ENCODE measurements around the gene GALK1. TPM values are rescaled to one million over a fixed set of nuclear protein-coding genes. Genes with fewer than 3 reads are reported as not detected.

GALK1 gene
- total RNA-seq, 4 donors from 2014 or later = 8.7 to 18.3 (median 11.0) TPM

DNA sequence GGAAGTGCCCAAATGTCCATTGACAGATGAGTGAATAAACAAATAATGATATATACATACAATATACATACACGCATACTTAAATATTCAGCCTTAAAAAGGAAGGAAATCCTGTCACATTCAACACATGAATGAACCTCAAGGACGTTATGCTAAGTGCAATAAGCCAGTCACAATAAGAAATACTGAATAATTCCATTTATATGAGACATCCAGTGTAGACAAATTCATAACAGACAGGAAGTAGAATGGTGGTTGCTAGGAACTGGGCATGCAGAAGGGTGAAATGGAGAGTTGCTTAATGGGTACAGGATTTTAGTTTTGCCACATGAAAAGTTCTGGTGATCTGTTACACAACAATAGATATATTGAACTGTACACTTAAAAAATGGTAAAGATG, 52.5 kb downstream of the GALK1 start:
- H3K27ac ChIP-seq = no peak overlapping the region
- intact Hi-C loops (cut with DNase I; ENCODE audit: low total_unique reads) = no loop called here
- in situ Hi-C loops (cut with MboI; ENCODE audit: low sequenced_read_pairs in 4 of 4) = no loop called here

More for the DNA sequence above, 52.5 kb downstream of the GALK1 start:
- Histone ChIP-seq H3K4me1 (no peaks in the 10 kb centered on the region), H3K4me3 (no peak overlapping the region), H3K9me3 (no peaks in the 10 kb centered on the region), H3K27me3 (peaks cover 0 to 16% (median 4%) of the 10 kb centered on the region in 3 donors), H3K36me3 (peaks cover 0 to 11% of the 10 kb centered on the region in 2 donors)
- ATAC-seq = no peak
- no peak for DNase-seq
- TF ChIP-seq, protein P1, sequence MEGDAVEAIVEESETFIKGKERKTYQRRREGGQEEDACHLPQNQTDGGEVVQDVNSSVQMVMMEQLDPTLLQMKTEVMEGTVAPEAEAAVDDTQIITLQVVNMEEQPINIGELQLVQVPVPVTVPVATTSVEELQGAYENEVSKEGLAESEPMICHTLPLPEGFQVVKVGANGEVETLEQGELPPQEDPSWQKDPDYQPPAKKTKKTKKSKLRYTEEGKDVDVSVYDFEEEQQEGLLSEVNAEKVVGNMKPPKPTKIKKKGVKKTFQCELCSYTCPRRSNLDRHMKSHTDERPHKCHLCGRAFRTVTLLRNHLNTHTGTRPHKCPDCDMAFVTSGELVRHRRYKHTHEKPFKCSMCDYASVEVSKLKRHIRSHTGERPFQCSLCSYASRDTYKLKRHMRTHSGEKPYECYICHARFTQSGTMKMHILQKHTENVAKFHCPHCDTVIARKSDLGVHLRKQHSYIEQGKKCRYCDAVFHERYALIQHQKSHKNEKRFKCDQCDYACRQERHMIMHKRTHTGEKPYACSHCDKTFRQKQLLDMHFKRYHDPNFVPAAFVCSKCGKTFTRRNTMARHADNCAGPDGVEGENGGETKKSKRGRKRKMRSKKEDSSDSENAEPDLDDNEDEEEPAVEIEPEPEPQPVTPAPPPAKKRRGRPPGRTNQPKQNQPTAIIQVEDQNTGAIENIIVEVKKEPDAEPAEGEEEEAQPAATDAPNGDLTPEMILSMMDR (IDR thresholded peaks at IDR 0.05 in 4 of 5, conservative IDR thresholded peaks at IDR 0.05 in 1 of 5) = no peak
- TF ChIP-seq POLR2A (IDR thresholded peaks at IDR 0.05) = no peak

Small RNAs within 50 kb of the gene (microRNA-seq; reads per million reads assigned to microRNA genes)
- gene MIR4738 (ENCODE audit: borderline replicate concordance in 2 of 2) = 0 reads per million in 2 donors

Other genes starting within 250 kb of the GALK1 start
- gene CASKIN2, start 249.7 kb downstream of the GALK1 start, total RNA-seq = 10 to 100 TPM; 11.3 to 24.1 (median 16.8) TPM
- gene TSEN54, start 248.7 kb downstream of the GALK1 start, total RNA-seq = 10 to 100 TPM; 15.4 to 31.2 (median 17.8) TPM
- 1 to 10 TPM in 3 of 4 donors, under 1 TPM in 1; 0.78 to 7.1 (median 1.4) TPM for gene LLGL2, start 239.5 kb downstream of the GALK1 start, total RNA-seq
- gene MYO15B, start 177.4 kb downstream of the GALK1 start, total RNA-seq = 10 to 100 TPM in 2 of 4 donors, 1 to 10 TPM in 2; 4.5 to 34.6 (median 14.3) TPM
- gene SMIM5, start 131.8 kb downstream of the GALK1 start, total RNA-seq = under 1 TPM in 1 of 4 donors, not detected in 3; 0.22 TPM
- gene RECQL5, start 98.0 kb downstream of the GALK1 start, total RNA-seq = 10 to 100 TPM in 1 of 4 donors, 1 to 10 TPM in 3; 5.3 to 17.5 (median 7.4) TPM
- 10 to 100 TPM; 42.0 to 64.0 (median 50.1) TPM for gene SAP30BP, start 97.9 kb downstream of the GALK1 start, total RNA-seq
- gene ITGB4, start 43.7 kb downstream of the GALK1 start, total RNA-seq = 10 to 100 TPM in 1 of 4 donors, 1 to 10 TPM in 3; 3.6 to 20.2 (median 6.3) TPM
- gene UNK, start 19.6 kb upstream of the GALK1 start, total RNA-seq = 10 to 100 TPM; 10.4 to 19.2 (median 13.1) TPM
- 1 to 10 TPM; 1.3 to 9.4 (median 4.6) TPM for gene UNC13D, start 79.2 kb upstream of the GALK1 start, total RNA-seq
- 100 to 1,000 TPM; 129 to 259 (median 148) TPM for gene WBP2, start 90.1 kb upstream of the GALK1 start, total RNA-seq
- gene TRIM47, start 113.4 kb upstream of the GALK1 start, total RNA-seq = 10 to 100 TPM in 3 of 4 donors, 1 to 10 TPM in 1; 9.5 to 18.4 (median 15.5) TPM
- gene TRIM65, start 131.8 kb upstream of the GALK1 start, total RNA-seq = 10 to 100 TPM; 16.5 to 26.1 (median 22.3) TPM
- gene MRPL38, start 139.7 kb upstream of the GALK1 start, total RNA-seq = 10 to 100 TPM; 29.9 to 86.7 (median 53.1) TPM
- 1 to 10 TPM; 2.5 to 6.4 (median 5.8) TPM for gene FBF1, start 175.8 kb upstream of the GALK1 start, total RNA-seq
- 10 to 100 TPM; 64.8 to 96.6 (median 80.7) TPM for gene ACOX1, start 214.0 kb upstream of the GALK1 start, total RNA-seq
- 1 to 10 TPM; 4.2 to 9.2 (median 6.8) TPM for gene TEN1, start 214.0 kb upstream of the GALK1 start, total RNA-seq
- 1 to 10 TPM in 2 of 4 donors, under 1 TPM in 2; 0.33 to 1.8 (median 1.1) TPM for gene CDK3, start 235.7 kb upstream of the GALK1 start, total RNA-seq

Data from gastrocnemius medialis (tissue), 4 donors.